Erythroblast (primary cell): ENCODE data around the gene RAD51B.

Source experiments
- GATA1 ChIP-seq: IDR thresholded peaks from 2 replicates; pipeline ENCODE4 v1.6.1; 2011; ENCODE audit warnings: low read depth, mild to moderate bottlenecking, control low read depth, low read length, moderate library complexity
- POLR2A ChIP-seq: IDR thresholded peaks from 2 replicates; pipeline ENCODE4 v1.6.1; 2011; ENCODE audit warnings: mild to moderate bottlenecking, low read length

DNA sequence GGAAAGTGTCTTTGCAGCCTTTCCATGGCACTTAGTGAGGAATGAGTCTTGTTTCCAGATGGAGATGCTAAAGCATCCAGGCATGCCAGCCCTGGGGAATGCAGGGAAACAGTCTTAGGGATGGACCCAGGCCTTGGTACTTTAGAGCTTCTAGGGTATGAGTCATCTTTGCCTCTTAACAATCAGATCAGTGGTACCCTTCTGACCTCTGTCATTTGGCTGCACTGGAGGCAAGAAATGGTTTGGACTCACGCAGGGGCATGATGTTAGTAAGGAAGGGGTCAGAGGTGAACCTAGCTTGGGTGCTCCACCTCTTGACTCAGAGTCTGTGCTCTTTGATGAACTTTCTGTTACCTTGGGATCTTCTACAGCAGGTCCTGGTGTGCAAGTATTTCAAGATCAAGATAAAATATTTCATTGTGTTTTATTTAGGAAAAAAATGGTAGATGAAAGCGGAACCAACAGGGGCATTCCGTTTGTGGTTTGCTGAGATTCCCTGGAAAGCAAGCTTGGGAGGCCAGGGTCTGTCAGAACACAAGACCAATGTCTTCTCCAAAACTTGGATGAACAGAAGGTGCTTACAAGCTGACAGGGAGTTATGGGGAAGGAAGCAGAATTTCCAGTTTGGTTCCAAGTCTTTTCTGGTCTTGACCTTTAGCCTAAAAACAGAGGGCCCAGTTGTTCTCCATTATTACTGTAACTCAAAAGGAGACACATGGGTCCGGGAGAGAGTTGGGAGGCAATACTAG, 757.1 kb downstream of the RAD51B start:
- TF ChIP-seq POLR2A (no peak), GATA1 (no peak)
